OCI-LY1 (cell line): ENCODE results near the gene MXRA7.
A peak's percentile ranks its signal among the peaks of the same experiment; 100 is the strongest.

ENCODE experiments used
- H2AFZ ChIP-seq: fragments of 200-600 bp; sonication (generic), shearing (Covaris generic); 2 replicates; pipeline ENCODE4 v1.6.0; 2014; ENCODE audit warnings: antibody characterized with exemption, mild to moderate bottlenecking, low read length
- H3F3A ChIP-seq: fragments of 200-600 bp; sonication (generic), shearing (Covaris generic); 2 replicates; pipeline ENCODE4 v1.6.0; 2014; ENCODE audit warnings: mild to moderate bottlenecking, antibody characterized with exemption, low read length, moderate library complexity; ENCODE audit not compliant: insufficient read depth
- H3K27ac ChIP-seq: fragments of 200-600 bp; sonication (generic); 2 replicates; pipeline ENCODE4 v1.5.1; 2014; ENCODE audit warnings: low read length, mixed run types, mild to moderate bottlenecking, low read depth; ENCODE audit not compliant: poor library complexity, severe bottlenecking
- H3K27me3 ChIP-seq: fragments of 200-600 bp; sonication (generic); 2 replicates; pipeline ENCODE4 v1.6.0; 2014; ENCODE audit warnings: antibody characterized with exemption, mild to moderate bottlenecking, low read length, moderate library complexity; ENCODE audit not compliant: insufficient read depth
- H3K36me3 ChIP-seq: fragments of 200-600 bp; sonication (generic); 2 replicates; pipeline ENCODE4 v1.6.1; 2014; ENCODE audit warnings: mild to moderate bottlenecking, antibody characterized with exemption, low read length, moderate library complexity, mixed read lengths; ENCODE audit not compliant: insufficient read depth
- H3K4me1 ChIP-seq: fragments of 200-600 bp; sonication (generic); 2 replicates; pipeline ENCODE4 v1.5.1; 2014; ENCODE audit warnings: mild to moderate bottlenecking, low read length, moderate library complexity; ENCODE audit not compliant: insufficient read depth, severe bottlenecking
- H3K4me2 ChIP-seq: fragments of 200-600 bp; sonication (generic), shearing (Covaris generic); 2 replicates; pipeline ENCODE4 v1.6.1; 2014; ENCODE audit warnings: low read length
- H3K4me3 ChIP-seq: fragments of 200-600 bp; sonication (generic); 2 replicates; pipeline ENCODE4 v1.5.1; 2014; ENCODE audit warnings: low read length, low read depth, mild to moderate bottlenecking, mixed read lengths; ENCODE audit not compliant: poor library complexity, severe bottlenecking
- H3K79me2 ChIP-seq: fragments of 200-600 bp; shearing (Covaris generic); 2 replicates; pipeline ENCODE4 v1.6.1; 2016; ENCODE audit warnings: mixed run types, low read length, mixed read lengths; ENCODE audit not compliant: insufficient read depth
- H3K9ac ChIP-seq: fragments of 200-600 bp; sonication (generic), shearing (Covaris generic); 2 replicates; pipeline ENCODE4 v1.6.1; 2014; ENCODE audit warnings: mild to moderate bottlenecking, low read length, mixed read lengths
- H3K9me2 ChIP-seq: fragments of 200-600 bp; sonication (generic), shearing (Covaris generic); 2 replicates; pipeline ENCODE4 v1.6.1; 2014; ENCODE audit warnings: low read depth, mild to moderate bottlenecking, low read length, mixed read lengths
- H3K9me3 ChIP-seq: fragments of 200-600 bp; shearing (Covaris generic); 2 replicates; pipeline ENCODE4 v1.6.1; 2014; ENCODE audit warnings: low read length, mixed read lengths
- H4K20me1 ChIP-seq: fragments of 200-600 bp; sonication (generic), shearing (Covaris generic); 2 replicates; pipeline ENCODE4 v1.6.0; 2016; ENCODE audit warnings: mild to moderate bottlenecking, low read length; ENCODE audit not compliant: insufficient read depth
- CTCF ChIP-seq: fragments of 200-600 bp; sonication (generic), shearing (Covaris generic); IDR thresholded peaks from 2 replicates; pipeline ENCODE4 v1.5.1; 2017; ENCODE audit warnings: mild to moderate bottlenecking, antibody characterized with exemption, low read length, moderate library complexity, mixed read lengths
- EZH2 ChIP-seq: fragments of 200-600 bp; sonication (generic), shearing (Covaris generic); IDR thresholded peaks from 2 replicates; pipeline ENCODE4 v1.8.0; 2017; ENCODE audit warnings: borderline replicate concordance, mixed run types, mild to moderate bottlenecking, antibody characterized with exemption, low read length, moderate library complexity, mixed read lengths

The MXRA7 gene

GRCh38 chr17:76670718-76671122, 40.0 kb downstream of the MXRA7 start:
- peaks cover 25% of the 10 kb centered on the region for H3K4me1 ChIP-seq
- H3K36me3 ChIP-seq = no peaks in the 10 kb centered on the region; the same call in 1 of the 2 replicates
- no peaks in the 10 kb centered on the region for H4K20me1 ChIP-seq
- H3K9ac ChIP-seq = peak overlapping the region; percentile 63; the same call in 1 of the 2 replicates
- no peaks in the 10 kb centered on the region for H3K27me3 ChIP-seq
- no peaks in the 10 kb centered on the region for H3F3A ChIP-seq
- TF ChIP-seq EZH2 (no peak), CTCF (no peak)
- peaks cover 4% of the 10 kb centered on the region; the same call in 1 of the 2 replicates for H3K9me3 ChIP-seq
- peak overlapping the region; percentile 75 for H3K4me3 ChIP-seq
- no peaks in the 10 kb centered on the region for H3K9me2 ChIP-seq
- H3K27ac ChIP-seq = peak overlapping the region; percentile 71
- peak overlapping the region; percentile 74 for H3K4me2 ChIP-seq
- H3K79me2 ChIP-seq = no peaks in the 10 kb centered on the region
- H2AFZ ChIP-seq = peak overlapping the region; percentile 47; the same call in 1 of the 2 replicates

- H3K9me3 ChIP-seq = peaks cover 4% of the 10 kb centered on the region; the same call in 1 of the 2 replicates
- H3K9ac ChIP-seq = no peak overlapping the region; the same call in 1 of the 2 replicates
- no peaks in the 10 kb centered on the region for H3K27me3 ChIP-seq
- H3K4me1 ChIP-seq = peaks cover 25% of the 10 kb centered on the region
- peak overlapping the region; percentile 74; the same call in 1 of the 2 replicates for H3K4me2 ChIP-seq
- H3K9me2 ChIP-seq = no peaks in the 10 kb centered on the region
- no peak for TF ChIP-seq CTCF
- TF ChIP-seq EZH2 = no peak
- H4K20me1 ChIP-seq = no peaks in the 10 kb centered on the region
- no peaks in the 10 kb centered on the region for H3K79me2 ChIP-seq
- peak overlapping the region; percentile 71 for H3K27ac ChIP-seq
- no peaks in the 10 kb centered on the region for H3F3A ChIP-seq
- H3K4me3 ChIP-seq = no peak overlapping the region
- H3K36me3 ChIP-seq = no peaks in the 10 kb centered on the region; the same call in 1 of the 2 replicates
- peak overlapping the region; percentile 47; the same call in 1 of the 2 replicates for H2AFZ ChIP-seq
Measured at GRCh38 chr17:76670020-76670717, 40.6 kb downstream of the MXRA7 start.

GRCh38 chr17:76667786-76668453, 42.8 kb downstream of the MXRA7 start:
- H3K4me2 ChIP-seq = no peak overlapping the region
- H3K27ac ChIP-seq = no peak overlapping the region
- peaks cover 4% of the 10 kb centered on the region; the same call in 1 of the 2 replicates for H3K9me3 ChIP-seq
- H3K4me3 ChIP-seq = no peak overlapping the region
- H3K9ac ChIP-seq = no peak overlapping the region
- H3K9me2 ChIP-seq = no peaks in the 10 kb centered on the region
- TF ChIP-seq EZH2 = no peak
- no peak for TF ChIP-seq CTCF
- no peak overlapping the region for H2AFZ ChIP-seq
- H3K36me3 ChIP-seq = no peaks in the 10 kb centered on the region; the same call in 1 of the 2 replicates
- H3K4me1 ChIP-seq = peaks cover 24% of the 10 kb centered on the region
- H4K20me1 ChIP-seq = no peaks in the 10 kb centered on the region
- no peaks in the 10 kb centered on the region for H3K79me2 ChIP-seq
- no peaks in the 10 kb centered on the region for H3F3A ChIP-seq
- H3K27me3 ChIP-seq = no peaks in the 10 kb centered on the region
